DND-41 (cell line): ENCODE results near the gene RPS15.

Experiments used
- ATAC-seq: fragments of 200-7000 bp; cut with Tn5 transposase; 3 replicates; pipeline ENCODE4 v1.9.1; 2021; ENCODE audit warnings: low read depth; ENCODE audit not compliant: insufficient read depth
- DNase-seq: peaks from one replicate; pipeline ENCODE4 v3.0.0-alpha.2; 2020
- H2AFZ ChIP-seq: 2 replicates; pipeline ENCODE4 v1.6.0; 2012; ENCODE audit warnings: low read depth, low read length
- H3K27ac ChIP-seq: 2 replicates; pipeline ENCODE4 v1.5.1; 2012; ENCODE audit warnings: low read length, inconsistent platforms
- H3K27me3 ChIP-seq: fragments of 200-600 bp; sonication (generic); 2 replicates; pipeline ENCODE4 v1.6.0; 2012; ENCODE audit warnings: low read length, mild to moderate bottlenecking, inconsistent platforms; ENCODE audit not compliant: insufficient read depth, poor library complexity
- H3K36me3 ChIP-seq: 2 replicates; pipeline ENCODE4 v1.5.1; 2012; ENCODE audit warnings: low read length, inconsistent platforms; ENCODE audit not compliant: insufficient read depth
- H3K4me1 ChIP-seq: 2 replicates; pipeline ENCODE4 v1.5.1; 2012; ENCODE audit warnings: mild to moderate bottlenecking, low read length; ENCODE audit not compliant: insufficient read depth
- H3K4me2 ChIP-seq: 2 replicates; pipeline ENCODE4 v1.6.0; 2012; ENCODE audit warnings: mild to moderate bottlenecking, moderate library complexity, low read length, inconsistent platforms; ENCODE audit not compliant: insufficient read depth
- H3K4me3 ChIP-seq, 2 experiments: fragments of 200-600 bp in 1 of 2; shearing (Covaris generic) in 1 of 2; 2 replicates each; pipeline ENCODE4 v1.5.1; 2012 to 2016; ENCODE audit warnings: inconsistent platforms in 2 of 2, low read length in 2 of 2, mild to moderate bottlenecking in 2 of 2, low read depth in 1 of 2, moderate library complexity in 1 of 2
- H3K79me2 ChIP-seq: 2 replicates; pipeline ENCODE4 v1.6.0; 2012; ENCODE audit warnings: low read length, inconsistent platforms; ENCODE audit not compliant: insufficient read depth
- H3K9ac ChIP-seq: 2 replicates; pipeline ENCODE4 v1.6.0; 2012; ENCODE audit warnings: low read depth, mild to moderate bottlenecking, inconsistent platforms, low read length, moderate library complexity
- H3K9me3 ChIP-seq: 2 replicates; pipeline ENCODE4 v1.5.1; 2012; ENCODE audit warnings: low read length, moderate library complexity, mild to moderate bottlenecking, inconsistent platforms; ENCODE audit not compliant: insufficient read depth, severe bottlenecking
- H4K20me1 ChIP-seq: 2 replicates; pipeline ENCODE4 v1.6.0; 2012; ENCODE audit warnings: low read length; ENCODE audit not compliant: insufficient read depth
- CTCF ChIP-seq: IDR thresholded peaks from 2 replicates; pipeline ENCODE4 v1.5.1; 2012; ENCODE audit warnings: borderline replicate concordance, low read length, moderate library complexity, mild to moderate bottlenecking; ENCODE audit not compliant: poor library complexity, severe bottlenecking; ENCODE audit errors: extremely low read depth
- EZH2 ChIP-seq: IDR thresholded peaks from 3 replicates; pipeline ENCODE4 v1.6.1; 2012; ENCODE audit warnings: borderline replicate concordance, low read depth, mild to moderate bottlenecking, moderate library complexity, low read length, inconsistent platforms; ENCODE audit not compliant: severe bottlenecking

Gene RPS15

GRCh38 chr19:1416014-1416841 lies 22.0 kb upstream of the RPS15 start:
- peaks cover 97% of the 10 kb centered on the region for H4K20me1 ChIP-seq
- no peak overlapping the region for H3K27ac ChIP-seq
- peaks cover 95% of the 10 kb centered on the region for H3K36me3 ChIP-seq
- no peak for TF ChIP-seq EZH2
- no peaks in the 10 kb centered on the region for H3K9me3 ChIP-seq
- H3K4me3 ChIP-seq: no peak overlapping the region
- H3K9ac ChIP-seq: no peak overlapping the region
- H2AFZ ChIP-seq: no peak overlapping the region
- peaks cover 18% of the 10 kb centered on the region for H3K4me1 ChIP-seq
- peaks cover 99% of the 10 kb centered on the region for H3K79me2 ChIP-seq
- no peaks in the 10 kb centered on the region for H3K27me3 ChIP-seq
- H3K4me2 ChIP-seq: no peak overlapping the region
- DNase-seq: no peak
- ATAC-seq: no peak

- Histone ChIP-seq H3K9me3 (no peaks in the 10 kb centered on the region), H3K79me2 (peaks cover 99% of the 10 kb centered on the region), H3K27ac (no peak overlapping the region), H3K9ac (no peak overlapping the region), H3K4me1 (peaks cover 9% of the 10 kb centered on the region), H4K20me1 (peaks cover 97% of the 10 kb centered on the region), H3K4me3 (no peak overlapping the region), H3K36me3 (peaks cover 95% of the 10 kb centered on the region), H3K4me2 (no peak overlapping the region), H2AFZ (no peak overlapping the region), H3K27me3 (no peaks in the 10 kb centered on the region)
- DNase-seq (no peak), ATAC-seq (no peak)
- no peak for TF ChIP-seq EZH2
- TF ChIP-seq CTCF: no peak
Measured at GRCh38 chr19:1417145-1417544, 21.1 kb upstream of the RPS15 start.

- Histone ChIP-seq H3K4me1 (peaks cover 2% of the 10 kb centered on the region), H3K9me3 (no peaks in the 10 kb centered on the region), H3K27me3 (no peaks in the 10 kb centered on the region), H3K36me3 (peaks cover 95% of the 10 kb centered on the region), H3K27ac (no peak overlapping the region), H3K4me3 (no peak overlapping the region), H4K20me1 (peaks cover 97% of the 10 kb centered on the region), H3K79me2 (peaks cover 99% of the 10 kb centered on the region), H3K9ac (no peak overlapping the region), H2AFZ (no peak overlapping the region), H3K4me2 (no peak overlapping the region)
- no peak for ATAC-seq
- DNase-seq: no peak
- TF ChIP-seq EZH2 (no peak), CTCF (no peak)
Measured at GRCh38 chr19:1417681-1418495, 20.3 kb upstream of the RPS15 start.

- no peaks in the 10 kb centered on the region for H3K27me3 ChIP-seq
Measured at GRCh38 chr19:1418496-1418775, 19.8 kb upstream of the RPS15 start.

More at GRCh38 chr19:1418496-1418775, 19.8 kb upstream of the RPS15 start:
- H3K9ac ChIP-seq: no peak overlapping the region
- H3K27ac ChIP-seq: no peak overlapping the region
- H3K9me3 ChIP-seq: no peaks in the 10 kb centered on the region
- no peak overlapping the region for H3K4me2 ChIP-seq
- H3K79me2 ChIP-seq: peaks cover 99% of the 10 kb centered on the region
- peaks cover 95% of the 10 kb centered on the region for H3K36me3 ChIP-seq
- ATAC-seq: no peak
- H3K4me3 ChIP-seq: no peak overlapping the region
- TF ChIP-seq CTCF (no peak), EZH2 (no peak)
- no peak for DNase-seq
- H4K20me1 ChIP-seq: peaks cover 97% of the 10 kb centered on the region
- H3K4me1 ChIP-seq: no peaks in the 10 kb centered on the region; the same call in 1 of the 2 replicates
- H2AFZ ChIP-seq: no peak overlapping the region
